Activated naive CD4-positive, alpha-beta T cell treated with anti-CD3 and anti-CD28 coated beads, Interleukin-2, amount 50 U/mL, for 72 hours (primary cell): Measurements from ENCODE around the gene CYCS. TPM values are rescaled to one million over a fixed set of nuclear protein-coding genes. Genes with fewer than 3 reads are reported as not detected.
"Not testable (repeated sequence)": the region's sequence is repeated elsewhere in the genome, so short reads cannot be mapped to it uniquely, and the experiment has no call there.

ENCODE experiments used
- ATAC-seq, 2 donors: fragments of 150-1000 bp; cut with Tn5 transposase; 2 replicates each; pipeline ENCODE4 v1.10.0; 2021; ENCODE audit warnings: mild to moderate bottlenecking in 2 of 2, moderate library complexity in 2 of 2
- DNase-seq, 2 donors: peaks; one replicate each; pipeline ENCODE4 v3.0.0; 2021 to 2022; ENCODE audit warnings: low spot score in 2 of 2
- H3K27ac Mint-ChIP-seq, 2 donors: one replicate each; pipeline ENCODE4 v1.8.0; 2022; ENCODE audit warnings: mild to moderate bottlenecking in 2 of 2, mixed read lengths in 2 of 2
- H3K36me3 Mint-ChIP-seq, 2 donors: one replicate each; pipeline ENCODE4 v1.8.0; 2022; ENCODE audit warnings: mixed read lengths in 2 of 2
- H3K9me3 Mint-ChIP-seq, 2 donors: one replicate each; pipeline ENCODE4 v1.8.0; 2022; ENCODE audit warnings: mixed read lengths in 2 of 2
- total RNA-seq, 2 donors: library from RNA; stranded (reverse); gene quantifications; one replicate each; pipeline ENCODE4 v1.2.3, GENCODE V29; 2022

The CYCS gene
- total RNA-seq, 2 donors from 2014 or later = 172 to 188 TPM

- ATAC-seq = peak; percentile 86 to 89
- Mint-ChIP-seq H3K27ac (no peak overlapping the region), H3K36me3 (no peaks in the 10 kb centered on the region), H3K9me3 (no peaks in the 10 kb centered on the region)
- peak; percentile 68 to 88 for DNase-seq
Measured at GRCh38 chr7:25093268-25093826, 31.7 kb downstream of the CYCS start.

- no peaks in the 10 kb centered on the region for H3K36me3 Mint-ChIP-seq
- ATAC-seq (no peak), DNase-seq (no peak)
- no peaks in the 10 kb centered on the region for H3K9me3 Mint-ChIP-seq
- peak overlapping the region in 1 of 2 donors; percentile 44 for H3K27ac Mint-ChIP-seq
Measured at GRCh38 chr7:25091779-25092178, 33.3 kb downstream of the CYCS start.

DNA sequence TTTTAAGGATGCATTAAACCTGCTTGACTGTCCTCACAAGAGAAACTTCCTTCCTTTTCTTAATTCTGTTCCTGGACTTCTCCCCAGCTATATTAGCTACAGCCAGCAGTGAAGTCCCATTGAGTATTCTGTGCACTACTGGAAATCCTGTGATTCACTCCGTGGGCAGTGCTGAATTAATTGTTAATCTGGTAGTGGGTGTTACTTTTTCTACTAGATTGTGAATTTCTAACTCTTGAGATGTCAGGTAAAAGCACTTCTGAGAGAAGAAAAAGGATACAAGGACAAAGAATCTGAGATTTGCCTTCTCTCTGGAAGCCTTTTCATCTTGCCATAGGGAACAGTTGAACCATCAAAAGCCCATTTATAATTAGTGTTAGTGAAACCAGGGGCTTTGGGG lies 33.9 kb downstream of the CYCS start:
- H3K36me3 Mint-ChIP-seq = no peaks in the 10 kb centered on the region
- H3K27ac Mint-ChIP-seq = no peak overlapping the region
- ATAC-seq = no peak

DNA sequence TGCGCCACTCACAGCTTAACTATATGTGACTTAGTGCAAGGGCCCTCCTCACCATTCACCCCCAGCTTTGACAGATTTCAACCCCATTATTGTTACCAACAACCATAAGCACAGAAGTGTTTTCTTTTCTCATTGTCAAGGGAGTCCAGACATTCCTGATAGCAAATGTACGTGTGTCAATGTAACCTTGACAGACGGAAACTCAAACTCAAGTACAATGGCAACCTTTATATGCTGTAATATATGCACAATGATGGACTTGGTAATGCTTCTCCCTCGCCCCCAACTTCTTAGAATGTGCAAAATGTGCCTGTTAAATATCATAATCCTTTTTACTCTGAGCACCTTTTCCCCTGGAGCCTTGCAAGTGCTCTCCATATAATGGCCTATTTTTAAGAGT lies 34.7 kb downstream of the CYCS start:
- Mint-ChIP-seq H3K9me3 (no peaks in the 10 kb centered on the region), H3K36me3 (no peaks in the 10 kb centered on the region), H3K27ac (no peak overlapping the region)
- ATAC-seq (no peak), DNase-seq (no peak)

More for the DNA sequence above, 33.9 kb downstream of the CYCS start:
- H3K9me3 Mint-ChIP-seq = no peaks in the 10 kb centered on the region
- DNase-seq = no peak

- ATAC-seq = no peak
- no peak for DNase-seq
- Mint-ChIP-seq H3K9me3 (no peaks in the 10 kb centered on the region), H3K36me3 (no peaks in the 10 kb centered on the region), H3K27ac (no peak overlapping the region)
Measured at GRCh38 chr7:25087855-25088254, 37.2 kb downstream of the CYCS start.

DNA sequence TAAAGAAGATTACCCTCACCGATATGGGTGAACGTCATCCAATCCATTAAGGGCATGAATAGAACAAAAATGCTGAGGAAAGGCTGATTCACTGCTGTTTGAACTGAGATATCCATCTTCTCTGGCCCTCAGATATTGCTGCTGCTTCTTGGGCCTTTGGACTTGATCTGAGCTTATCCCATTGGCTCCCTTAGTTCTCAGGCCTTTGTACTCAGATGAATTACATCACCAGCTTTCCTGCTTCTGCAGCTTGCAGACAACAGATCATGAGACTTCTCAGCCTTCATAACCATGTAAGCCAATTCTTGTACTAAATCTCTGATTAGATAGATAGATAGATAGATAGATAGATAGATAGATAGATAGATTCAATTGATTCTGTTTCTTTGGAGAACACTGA lies 40.2 kb downstream of the CYCS start:
- no peaks in the 10 kb centered on the region for H3K36me3 Mint-ChIP-seq
- ATAC-seq (no peak), DNase-seq (no peak)
- H3K27ac Mint-ChIP-seq = no peak overlapping the region
- no peaks in the 10 kb centered on the region for H3K9me3 Mint-ChIP-seq

DNA sequence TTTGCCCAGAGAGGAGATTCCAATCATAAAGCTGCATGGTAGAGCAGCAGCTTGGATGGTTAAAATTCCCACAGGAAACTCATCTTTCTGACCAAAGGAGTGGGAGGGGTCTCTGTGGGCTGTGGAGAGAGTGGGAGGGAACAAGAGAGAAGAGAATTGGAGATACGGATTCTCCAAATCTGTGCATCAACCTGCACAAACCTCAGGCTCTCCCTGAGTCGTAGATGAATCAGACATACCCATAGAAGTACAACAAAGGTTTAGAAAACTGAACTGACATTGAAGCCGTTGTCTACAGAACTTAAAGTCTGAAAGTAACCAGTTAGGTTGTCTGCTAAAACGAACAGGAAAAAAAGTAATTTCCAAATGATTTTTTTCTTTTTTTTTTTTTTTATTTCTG lies 41.9 kb downstream of the CYCS start:
- no peak for ATAC-seq
- DNase-seq = no peak
- H3K9me3 Mint-ChIP-seq = no peaks in the 10 kb centered on the region
- no peak overlapping the region for H3K27ac Mint-ChIP-seq
- H3K36me3 Mint-ChIP-seq = no peaks in the 10 kb centered on the region

- H3K36me3 Mint-ChIP-seq, ATAC-seq, DNase-seq, H3K9me3 Mint-ChIP-seq: not testable (repeated sequence)
- peak overlapping the region in 1 of 2 donors; percentile 51 for H3K27ac Mint-ChIP-seq
Measured at GRCh38 chr7:25082041-25082440, 43.0 kb downstream of the CYCS start.

DNA sequence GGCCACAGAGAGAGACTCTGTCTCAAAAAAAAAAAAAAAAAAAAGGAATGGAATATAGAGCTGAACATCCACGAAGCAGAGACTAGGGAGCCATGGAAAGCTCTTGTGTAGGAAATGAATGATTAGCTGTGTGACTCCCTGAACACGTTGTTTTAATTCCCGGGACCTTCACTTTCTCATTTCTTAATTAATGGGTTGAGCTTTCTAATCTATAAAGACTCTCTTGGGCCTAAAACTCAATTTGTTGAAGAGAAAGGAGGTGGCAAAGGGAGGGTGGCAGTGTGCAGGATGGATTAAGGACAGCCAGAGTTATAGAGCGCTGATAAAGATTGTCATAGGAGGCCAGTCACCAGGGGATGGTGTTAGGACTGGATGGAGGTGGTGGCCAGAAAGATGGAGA lies 48.0 kb downstream of the CYCS start:
- no peak for DNase-seq
- Mint-ChIP-seq H3K36me3 (peaks cover 0 to 6% of the 10 kb centered on the region in 2 donors), H3K27ac (no peak overlapping the region), H3K9me3 (peaks cover 0 to 6% of the 10 kb centered on the region in 2 donors)
- no peak for ATAC-seq

- no peak overlapping the region for H3K27ac Mint-ChIP-seq
- ATAC-seq = peak; percentile 52 to 87
- H3K9me3 Mint-ChIP-seq = peaks cover 0 to 6% of the 10 kb centered on the region in 2 donors
- peaks cover 0 to 6% of the 10 kb centered on the region in 2 donors for H3K36me3 Mint-ChIP-seq
- no peak for DNase-seq
Measured at GRCh38 chr7:25075459-25075858, 49.6 kb downstream of the CYCS start.

- no peak for DNase-seq
- H3K36me3 Mint-ChIP-seq = peaks cover 0 to 6% of the 10 kb centered on the region in 2 donors
- peak in 1 of 2 donors; percentile 38 for ATAC-seq
- peaks cover 0 to 6% of the 10 kb centered on the region in 2 donors for H3K9me3 Mint-ChIP-seq
- no peak overlapping the region for H3K27ac Mint-ChIP-seq
Measured at GRCh38 chr7:25073451-25073850, 51.6 kb downstream of the CYCS start.

Other genes starting within 250 kb of the CYCS start
- 10 to 100 TPM; 42.2 to 52.0 TPM for gene OSBPL3, start 145.1 kb downstream of the CYCS start, total RNA-seq
- gene NPVF, start 103.2 kb upstream of the CYCS start, total RNA-seq = not detected